B cell (primary cell): ENCODE data around the gene CCL13.

Experiments used
- CTCF ChIP-seq: fragments of 200-600 bp; IDR thresholded peaks from one replicate; pipeline ENCODE4 v1.8.0; 2022; ENCODE audit warnings: antibody characterized with exemption, mild to moderate bottlenecking
- EZH2 ChIP-seq: IDR thresholded peaks from 2 replicates; pipeline ENCODE4 v1.6.1; 2012; ENCODE audit warnings: borderline replicate concordance, low read depth, mild to moderate bottlenecking, moderate library complexity, low read length; ENCODE audit not compliant: insufficient read depth, poor library complexity, severe bottlenecking

DNA sequence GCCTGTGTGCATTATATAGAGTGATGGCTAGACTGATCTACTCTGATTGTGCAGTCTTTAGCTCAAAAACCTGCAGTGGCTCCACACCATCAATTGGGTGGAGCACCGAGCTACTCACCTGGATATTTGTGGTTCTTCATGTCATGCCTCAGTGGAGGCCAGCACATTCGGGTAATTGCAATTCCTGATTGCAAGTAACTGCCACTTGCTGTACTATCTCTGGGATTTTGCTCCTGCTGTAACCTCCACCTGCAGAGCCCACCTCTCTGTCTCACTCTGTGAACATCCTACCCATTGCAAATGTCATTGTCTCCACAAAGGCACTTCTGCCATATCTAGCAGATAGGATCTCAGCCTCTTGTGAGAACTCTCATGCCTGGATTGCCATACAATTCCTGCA, 8.5 kb downstream of the CCL13 start:
- TF ChIP-seq CTCF, result no peak
- TF ChIP-seq EZH2, result no peak
